Measurements from ENCODE around the gene MERTK.

MERTK gene

GRCh38 chr2:111965062-111965461, 66.7 kb downstream of the MERTK start:
- no peak for TF ChIP-seq CTCF (IDR thresholded peaks at IDR 0.05; ENCODE audit: low read depth, low read length, missing control alignments)

GRCh38 chr2:111966241-111966640, 67.8 kb downstream of the MERTK start:
- TF ChIP-seq CTCF (IDR thresholded peaks at IDR 0.05; ENCODE audit: low read depth, low read length, missing control alignments) = no peak

More at GRCh38 chr2:111965062-111965461, 66.7 kb downstream of the MERTK start:
- no peak for DNase-seq (ENCODE audit: low read depth)
- in situ Hi-C loops (cut with HindIII; ENCODE audit: low sequenced_read_pairs) = no loop called here
- H3K4me3 ChIP-seq (ENCODE audit: low read depth, low read length) = no peak overlapping the region

GRCh38 chr2:111967018-111967417, 68.6 kb downstream of the MERTK start:
- TF ChIP-seq CTCF (IDR thresholded peaks at IDR 0.05; ENCODE audit: low read depth, low read length, missing control alignments) = no peak
- no peak for DNase-seq (ENCODE audit: low read depth)
- no peak overlapping the region for H3K4me3 ChIP-seq (ENCODE audit: low read depth, low read length)
- in situ Hi-C loops (cut with HindIII; ENCODE audit: low sequenced_read_pairs) = no loop called here

More at GRCh38 chr2:111966241-111966640, 67.8 kb downstream of the MERTK start:
- no peak overlapping the region for H3K4me3 ChIP-seq (ENCODE audit: low read depth, low read length)
- DNase-seq (ENCODE audit: low read depth) = no peak
- in situ Hi-C loops (cut with HindIII; ENCODE audit: low sequenced_read_pairs) = no loop called here

- TF ChIP-seq CTCF (IDR thresholded peaks at IDR 0.05; ENCODE audit: low read depth, low read length, missing control alignments) = no peak
- in situ Hi-C loops (cut with HindIII; ENCODE audit: low sequenced_read_pairs) = no loop called here
- DNase-seq (ENCODE audit: low read depth) = no peak
- no peak overlapping the region for H3K4me3 ChIP-seq (ENCODE audit: low read depth, low read length)
These were observed 72.0 kb downstream of the MERTK start for GRCh38 chr2:111970453-111970852.

GRCh38 chr2:111972955-111973565, 74.7 kb downstream of the MERTK start:
- in situ Hi-C loops (cut with HindIII; ENCODE audit: low sequenced_read_pairs) = no loop called here
- DNase-seq (ENCODE audit: low read depth) = no peak
- no peak for TF ChIP-seq CTCF (IDR thresholded peaks at IDR 0.05; ENCODE audit: low read depth, low read length, missing control alignments)
- no peak overlapping the region for H3K4me3 ChIP-seq (ENCODE audit: low read depth, low read length)

- in situ Hi-C loops (cut with HindIII; ENCODE audit: low sequenced_read_pairs) = no loop called here
- DNase-seq (ENCODE audit: low read depth) = no peak
- no peak for TF ChIP-seq CTCF (IDR thresholded peaks at IDR 0.05; ENCODE audit: low read depth, low read length, missing control alignments)
- H3K4me3 ChIP-seq (ENCODE audit: low read depth, low read length) = no peak overlapping the region
These were observed 75.3 kb downstream of the MERTK start for GRCh38 chr2:111973701-111974100.
